T1000 (cell line): ENCODE results near the gene FAM120B.

ENCODE experiments used
- DNase-seq: peaks from one replicate; lab custom pipeline; 2025; ENCODE audit warnings: mixed read lengths; lab: John Stamatoyannopoulos, UW

The FAM120B gene

DNA sequence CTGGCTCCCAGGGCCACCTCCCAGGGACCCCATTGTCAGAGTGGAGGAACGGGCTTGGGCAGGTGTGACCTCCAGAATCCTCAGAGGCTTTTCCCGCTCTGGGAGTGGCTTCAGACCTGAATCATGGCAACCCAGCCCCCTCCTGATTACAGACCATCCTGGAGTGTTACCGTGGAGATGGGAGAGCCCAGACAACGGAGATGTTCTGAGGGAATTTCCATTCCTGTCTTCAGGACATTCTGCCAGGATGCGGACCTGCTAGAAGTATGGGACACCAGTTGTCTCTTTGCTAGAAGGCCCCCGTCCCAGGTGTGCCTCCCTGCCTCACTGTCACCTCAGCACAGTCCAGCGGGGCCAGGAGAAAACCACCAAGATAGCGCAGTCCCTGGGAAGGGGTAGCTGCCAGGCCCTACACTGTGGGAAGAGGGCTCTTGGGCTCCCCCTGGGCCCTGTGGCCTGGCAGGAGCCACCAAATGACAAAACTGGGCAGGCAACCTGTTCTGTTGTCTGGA lies 136.6 kb downstream of the FAM120B start:
- DNase-seq = no peak

DNA sequence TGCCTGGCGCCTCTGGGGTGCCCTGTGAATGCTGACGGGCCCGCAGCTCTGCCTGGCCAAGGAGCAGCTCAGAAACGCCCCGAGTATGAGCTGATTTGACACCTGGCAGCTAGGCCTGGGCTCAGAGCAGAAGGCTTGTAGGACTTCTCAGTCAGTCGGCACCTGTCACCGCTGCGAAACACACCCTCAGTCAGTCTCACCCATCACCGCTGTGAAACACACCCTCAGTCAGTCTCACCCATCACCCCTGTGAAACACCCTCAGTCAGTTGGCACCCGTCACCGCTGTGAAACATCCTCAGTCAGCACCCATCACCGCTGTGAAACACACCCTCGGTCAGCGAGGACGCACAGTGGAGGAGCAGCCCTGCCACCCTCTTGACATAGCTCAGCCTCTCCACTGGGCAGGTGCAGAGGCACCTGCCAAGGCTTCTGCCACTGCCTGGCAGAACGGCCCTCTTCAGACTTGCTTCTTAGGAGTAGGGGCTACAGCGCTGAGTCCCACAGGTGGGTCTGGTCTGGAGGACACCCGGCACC lies 137.6 kb downstream of the FAM120B start:
- DNase-seq = no peak

DNA sequence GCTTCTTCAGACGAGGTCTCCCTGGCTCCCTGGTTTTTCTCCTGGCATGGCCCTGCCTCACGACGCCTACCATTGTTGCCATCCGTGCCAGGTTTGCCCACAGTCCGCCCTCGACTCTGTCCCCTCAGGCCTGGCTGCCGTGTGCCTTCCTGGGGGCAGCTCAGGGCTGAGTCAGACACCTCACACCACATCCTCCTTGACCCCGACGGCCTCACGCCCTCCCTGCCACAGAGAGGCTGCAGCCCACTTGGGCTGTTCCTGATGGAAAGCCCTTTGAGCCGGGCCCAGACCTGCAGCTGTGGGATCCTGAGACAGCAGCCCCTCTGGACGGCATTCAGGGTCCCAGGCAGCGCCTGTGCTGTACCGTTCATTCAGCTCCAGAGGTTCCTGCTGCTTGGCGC lies 138.3 kb downstream of the FAM120B start:
- no peak for DNase-seq

DNA sequence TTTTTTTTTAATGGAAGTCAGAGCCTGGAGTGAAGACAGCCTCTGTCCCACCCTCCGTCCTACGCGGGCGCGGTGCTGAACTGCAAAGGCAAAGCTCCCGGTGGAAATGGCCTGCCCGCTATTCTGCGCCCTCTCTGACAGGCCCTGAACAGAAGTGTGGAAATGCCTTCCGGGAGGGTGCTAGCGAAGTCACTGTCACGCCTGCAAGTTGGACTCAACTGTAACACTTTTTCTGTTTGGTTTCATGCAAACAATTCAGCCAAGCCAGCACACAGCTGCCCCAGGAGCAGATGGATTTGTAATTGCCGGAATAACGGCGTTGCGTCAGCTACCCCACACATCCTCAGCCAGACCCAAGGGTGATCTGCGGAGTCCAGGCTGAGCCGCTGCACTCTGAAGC lies 138.9 kb downstream of the FAM120B start:
- DNase-seq = no peak

DNA sequence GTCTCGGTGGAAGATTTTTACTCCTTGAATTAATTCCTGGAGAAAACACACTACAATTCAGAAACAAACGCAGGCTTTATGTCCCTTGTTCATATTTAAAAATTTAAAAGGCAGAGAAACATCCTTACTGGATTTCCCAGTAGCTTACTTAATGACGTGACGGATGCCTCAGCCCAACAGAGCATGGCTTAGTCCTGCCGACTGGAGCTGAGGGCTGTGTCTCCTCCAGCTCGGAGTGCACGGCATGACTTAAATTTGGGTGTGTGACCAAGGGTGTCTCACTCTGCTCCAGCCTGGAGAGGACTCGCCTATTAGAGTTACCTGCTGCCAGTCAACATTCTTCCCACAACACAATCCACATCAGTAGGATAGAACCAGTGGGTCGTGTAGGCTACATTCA lies 139.4 kb downstream of the FAM120B start:
- no peak for DNase-seq

DNA sequence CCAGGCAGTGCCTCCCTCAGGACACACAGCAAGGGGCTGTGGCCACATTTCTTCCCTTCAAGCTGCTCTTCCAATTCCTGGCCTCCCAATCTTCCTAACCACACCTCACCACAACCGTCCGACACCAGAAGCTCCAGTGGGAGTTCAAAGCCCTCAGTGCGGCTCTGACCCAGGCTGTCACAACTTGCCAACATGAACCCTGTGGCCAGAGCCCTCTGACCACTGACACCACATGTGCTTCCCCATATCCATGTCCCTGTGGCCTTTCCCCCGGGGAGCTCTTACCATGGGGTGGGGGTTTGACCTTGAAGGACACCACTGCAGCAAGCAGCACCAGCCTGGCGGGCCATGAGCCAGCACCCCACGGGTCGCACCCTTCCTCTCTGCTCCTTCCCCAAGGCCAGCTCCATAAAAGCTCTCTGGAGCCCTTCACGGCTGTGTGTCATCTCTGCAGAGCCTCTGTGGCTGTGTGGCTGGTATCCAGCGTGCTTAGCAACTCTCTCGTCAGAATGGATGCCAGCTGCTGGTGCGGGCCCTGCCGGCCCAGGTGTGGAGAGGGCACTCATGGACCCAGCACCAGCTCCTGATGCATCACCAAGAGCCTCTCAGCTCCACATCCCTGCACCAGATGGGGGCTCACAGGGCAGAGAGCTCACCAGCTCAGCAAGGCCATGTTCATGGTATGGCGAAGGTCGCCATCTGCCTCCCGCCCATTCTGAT lies 140.4 kb downstream of the FAM120B start:
- DNase-seq = no peak

DNA sequence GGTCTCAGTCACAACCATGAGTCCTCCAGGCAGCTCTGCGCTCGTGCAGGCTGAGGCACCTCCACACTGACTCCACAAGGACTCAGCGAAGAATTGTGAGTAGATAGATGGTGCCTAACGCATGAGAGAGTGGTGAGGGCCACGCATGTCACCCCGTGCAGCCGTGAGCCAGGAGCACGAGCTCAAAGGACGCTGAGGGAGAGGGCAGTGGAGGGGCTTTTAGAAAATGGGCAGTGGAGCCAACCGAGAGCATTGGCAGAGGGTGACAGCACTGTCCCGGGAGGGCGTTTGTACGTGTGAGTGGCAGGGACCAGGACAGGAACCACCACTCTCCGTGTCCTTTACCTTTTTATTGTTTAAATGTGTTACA lies 141.0 kb downstream of the FAM120B start:
- DNase-seq = no peak

DNA sequence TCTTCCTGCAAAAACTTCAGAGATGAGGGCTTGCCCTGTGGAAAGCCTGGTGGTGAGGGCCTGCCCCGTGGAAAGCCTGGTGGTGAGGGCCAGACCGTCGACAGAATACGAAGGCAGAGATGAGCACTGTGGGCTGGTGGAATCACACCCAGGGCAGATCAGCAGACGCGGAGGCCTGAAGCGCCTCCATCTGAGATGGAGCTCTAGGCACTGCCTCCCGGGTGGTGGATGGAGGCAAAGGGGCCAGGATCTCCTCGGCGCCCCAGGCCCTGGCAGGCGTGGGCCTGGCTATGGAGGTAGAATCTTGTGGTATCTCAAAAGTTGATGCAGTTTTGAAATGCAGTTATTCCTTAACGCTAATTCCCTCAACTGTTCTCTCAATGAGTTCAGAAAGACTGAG lies 141.8 kb downstream of the FAM120B start:
- no peak for DNase-seq

DNA sequence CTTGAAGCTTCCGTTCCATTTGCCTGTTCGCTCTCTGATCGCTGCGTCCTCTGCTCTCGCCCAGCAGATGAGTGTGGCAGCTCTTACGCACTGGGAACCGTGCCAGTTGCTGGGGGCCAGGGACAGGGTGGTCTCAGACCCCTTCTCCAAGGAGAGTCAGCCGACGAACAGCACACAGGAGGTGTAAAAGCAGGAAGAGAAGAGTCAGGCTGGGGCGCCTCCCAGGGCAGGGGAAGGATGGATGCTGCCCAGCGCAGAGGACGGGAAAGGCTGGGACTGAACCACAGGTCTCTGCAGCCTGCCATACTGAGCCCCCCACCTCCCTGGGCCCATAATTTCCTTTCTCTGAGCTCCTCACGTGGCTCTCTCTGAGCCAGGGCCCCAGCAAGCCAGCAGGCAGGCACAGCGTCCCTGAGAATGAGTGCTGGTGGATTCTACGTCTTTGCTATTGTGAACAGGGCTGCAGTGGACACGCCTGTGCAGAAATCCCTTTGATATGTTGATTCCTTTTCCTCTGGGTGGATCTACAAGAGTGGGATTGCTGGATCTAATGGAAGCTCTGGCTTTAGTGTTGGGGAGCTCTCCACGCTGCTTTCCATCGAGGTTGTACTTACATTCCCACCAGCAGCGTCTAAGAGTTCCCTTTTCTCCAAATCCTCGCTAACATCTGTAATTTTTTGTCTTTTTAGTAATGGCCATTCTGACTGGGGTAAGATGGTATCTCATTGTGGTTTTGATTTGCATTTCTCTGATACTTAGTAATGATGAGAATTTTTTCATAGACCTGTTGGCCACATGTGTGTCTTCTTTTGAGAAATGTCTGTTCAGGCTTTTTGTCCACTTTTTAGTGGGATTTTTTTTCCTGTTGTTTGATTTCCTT lies 142.4 kb downstream of the FAM120B start:
- DNase-seq = no peak

DNA sequence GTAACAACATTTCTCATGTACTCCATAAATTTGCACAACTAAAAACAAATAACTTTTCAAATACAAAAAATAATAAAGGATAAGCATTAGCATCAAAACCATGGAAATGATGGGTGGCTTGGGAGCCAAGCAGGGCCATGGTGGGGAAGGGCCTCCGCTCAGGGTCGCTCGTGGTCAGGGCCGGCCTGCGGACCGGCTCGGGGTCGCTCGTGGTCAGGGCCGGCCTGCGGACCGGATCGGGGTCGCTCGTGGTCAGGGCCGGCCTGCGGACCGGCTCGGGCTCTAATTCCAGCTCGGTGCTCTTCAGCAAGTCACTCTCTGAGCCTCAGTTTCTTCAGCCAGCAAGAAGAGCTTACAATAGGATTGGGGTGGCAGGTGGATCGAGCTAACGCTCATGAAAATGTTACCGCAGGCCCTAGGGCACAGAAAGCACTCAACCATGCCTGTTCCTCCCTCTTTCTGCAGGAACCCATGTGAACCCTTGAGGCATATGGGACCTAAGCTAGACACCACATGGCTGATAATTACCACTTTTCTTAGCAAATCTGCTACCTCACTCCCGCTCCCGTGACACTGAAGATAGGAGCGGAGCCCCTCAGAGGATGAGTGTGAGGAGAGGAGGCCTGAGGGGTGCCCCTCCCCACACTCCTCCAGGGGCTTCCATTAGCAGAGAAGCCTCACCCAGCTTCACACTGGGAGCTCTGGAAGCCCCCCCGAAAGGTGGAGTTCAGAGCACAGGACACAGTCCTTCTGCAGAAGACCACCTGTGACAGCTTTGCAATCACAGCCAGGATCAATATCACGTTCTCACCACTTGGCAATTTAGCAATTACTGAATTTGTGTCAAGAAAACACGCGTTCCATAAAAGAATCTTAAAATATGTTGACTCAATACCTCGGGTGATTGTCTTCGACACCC lies 143.5 kb downstream of the FAM120B start:
- no peak for DNase-seq

DNA sequence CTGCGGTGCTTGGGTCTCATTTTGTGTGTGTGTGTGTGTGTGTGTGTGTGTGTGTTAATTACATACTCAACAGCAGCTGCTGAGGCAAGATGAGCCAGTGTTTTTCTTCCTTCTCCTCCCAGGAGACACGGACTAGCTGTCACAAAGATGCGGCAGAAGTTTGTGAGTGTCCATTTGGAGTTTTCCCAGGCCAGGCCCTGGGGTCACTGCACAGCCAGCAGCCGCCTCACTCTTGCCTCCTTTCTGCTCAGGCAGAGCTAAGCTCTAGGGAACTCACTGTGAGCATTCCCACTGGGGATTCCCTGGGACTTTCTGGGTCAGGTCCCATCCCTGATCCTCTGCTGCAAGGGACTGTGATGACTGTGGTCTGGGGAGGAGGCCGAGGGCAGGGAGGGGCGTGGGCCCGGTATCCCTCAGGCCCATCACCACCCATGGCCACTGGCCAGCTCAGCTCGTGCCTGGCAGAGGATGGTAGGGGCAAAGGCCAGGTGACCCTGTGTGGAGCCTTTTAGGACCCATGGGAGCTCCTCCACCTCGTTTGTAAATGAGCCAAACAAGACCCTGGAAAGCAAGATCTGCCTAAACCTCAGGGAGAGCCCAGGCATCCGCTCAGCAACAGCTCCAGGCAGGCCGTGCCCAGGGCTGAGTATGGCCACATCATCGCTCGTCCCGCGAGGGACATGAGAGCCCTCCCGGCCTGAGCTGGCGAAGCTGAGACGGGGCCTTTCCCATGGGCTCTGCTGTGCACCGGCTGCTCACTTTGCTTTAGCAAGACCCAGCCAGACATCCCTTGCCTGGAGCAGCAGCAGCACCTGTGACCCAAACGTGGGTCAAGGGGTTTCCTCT lies 144.6 kb downstream of the FAM120B start:
- no peak for DNase-seq

DNA sequence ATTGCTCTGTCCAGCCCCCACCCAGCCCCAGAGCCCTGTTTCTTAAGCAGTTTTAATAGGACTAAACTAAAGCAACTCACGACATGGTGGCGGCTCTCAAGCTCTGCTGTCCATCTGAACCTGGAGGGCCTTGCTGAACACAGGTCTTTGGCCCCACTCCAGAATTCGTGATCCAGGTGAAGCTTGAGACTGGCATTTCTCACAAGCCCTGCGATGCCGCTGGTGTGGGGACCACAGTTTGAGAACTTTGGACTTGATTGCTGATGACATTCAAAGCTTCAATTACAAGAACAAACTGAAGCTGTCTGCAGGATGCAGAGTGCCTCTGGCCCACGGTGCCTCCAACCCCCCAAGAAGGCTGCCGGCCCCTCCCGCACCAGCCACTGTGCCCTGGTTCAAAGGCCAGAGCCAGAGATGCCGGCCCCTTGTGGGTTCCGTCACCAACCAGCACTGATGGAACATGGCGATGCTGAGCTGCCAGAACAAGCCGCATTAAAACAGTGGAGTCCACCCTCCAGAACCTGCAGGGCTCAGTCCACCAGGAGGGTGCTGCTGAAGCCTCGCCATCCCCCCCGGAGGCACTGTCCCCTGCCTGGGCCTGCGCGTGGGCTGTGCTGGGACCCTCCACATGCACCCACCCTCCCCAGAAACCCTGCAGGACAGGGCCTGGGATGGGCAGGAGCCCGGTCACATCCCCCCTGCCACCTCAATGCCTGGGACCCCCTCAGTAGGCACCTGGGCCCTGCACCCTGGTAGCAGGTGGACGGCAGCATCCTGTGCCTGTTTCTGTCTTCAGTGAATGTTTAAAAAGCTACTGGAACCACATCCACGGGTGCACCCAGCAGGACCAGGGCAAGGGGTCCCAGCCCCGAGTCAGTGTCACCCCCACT lies 145.4 kb downstream of the FAM120B start:
- no peak for DNase-seq

DNA sequence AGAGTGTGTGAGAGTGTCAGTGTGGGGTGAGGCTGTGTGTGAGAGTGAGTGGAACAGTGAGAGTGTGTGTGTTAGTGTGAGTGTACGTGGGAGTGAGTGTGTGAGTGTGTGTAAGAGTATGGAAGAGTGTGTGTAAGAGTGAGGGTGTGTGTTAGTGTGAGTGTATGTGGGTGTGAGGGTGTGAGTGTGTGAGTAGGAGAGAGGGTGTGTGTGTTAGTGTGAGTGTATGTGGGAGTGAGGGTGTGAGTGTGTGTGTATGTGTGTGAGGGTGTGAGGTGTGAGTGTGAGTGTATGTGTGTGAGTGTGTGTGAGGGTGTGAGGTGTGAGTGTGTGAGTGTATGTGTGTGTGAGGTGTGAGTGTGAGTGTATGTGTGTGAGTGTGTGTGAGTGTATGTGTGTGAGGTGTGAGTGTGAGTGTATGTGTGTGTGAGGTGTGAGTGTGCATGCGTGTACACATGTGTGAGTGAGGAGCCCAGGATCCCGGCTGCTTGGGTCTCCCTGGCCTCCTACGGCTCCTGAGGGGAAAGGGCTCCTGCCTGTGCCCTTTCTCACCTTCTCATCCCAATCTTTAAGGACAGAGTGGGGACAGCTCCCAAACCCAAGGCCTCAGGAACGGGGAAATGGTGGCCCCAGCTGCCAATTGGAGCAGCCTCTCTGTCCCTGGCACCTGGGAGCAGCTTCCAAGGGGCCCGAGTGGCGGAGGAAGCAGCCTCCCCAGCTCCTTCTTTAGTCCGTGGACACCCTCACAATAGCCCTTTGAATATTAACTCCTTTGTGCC lies 146.4 kb downstream of the FAM120B start:
- DNase-seq = no peak

DNA sequence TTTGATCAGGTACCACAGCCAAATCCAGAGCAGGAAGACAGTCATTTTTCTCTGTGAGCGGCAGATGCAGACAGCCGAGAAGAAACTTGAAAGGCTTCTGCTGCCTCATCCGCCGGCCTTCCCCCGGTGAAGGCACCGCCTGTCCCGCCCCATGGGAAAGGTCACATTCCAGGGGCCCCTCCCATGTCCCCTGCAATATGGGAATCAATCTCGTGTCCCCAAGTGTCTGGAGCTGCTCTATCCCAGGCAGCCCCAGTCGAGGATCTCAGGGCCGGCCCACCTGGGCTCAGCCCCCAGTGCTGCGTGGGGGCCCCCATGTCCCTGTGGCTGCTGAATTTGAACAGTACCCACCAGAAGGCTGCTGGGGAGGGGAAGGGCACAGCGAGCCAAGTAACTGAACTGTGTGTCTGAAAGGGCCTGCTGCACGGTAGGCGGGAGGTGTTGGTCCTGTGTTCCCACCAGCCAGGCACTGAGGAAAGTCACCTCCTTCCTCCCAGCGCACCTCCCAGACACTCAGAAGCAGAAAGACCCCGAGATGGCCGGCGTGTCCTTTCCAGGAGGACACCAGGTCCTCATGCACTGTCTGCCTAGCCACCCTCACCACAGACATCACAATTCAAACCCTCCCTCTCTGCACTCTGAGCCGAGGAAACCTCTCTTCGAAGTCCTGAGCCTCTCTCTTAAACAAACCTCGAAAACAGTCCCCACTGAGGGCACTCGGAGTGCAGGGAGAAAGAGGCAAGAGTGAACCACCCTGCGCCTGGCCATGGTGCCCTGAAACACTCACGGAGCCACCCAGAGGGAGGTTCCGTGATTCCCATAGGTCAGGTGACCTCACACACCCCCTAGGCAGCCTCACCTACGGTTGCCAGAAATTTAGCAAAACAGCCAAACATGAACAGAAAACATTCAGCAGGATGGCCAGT lies 147.3 kb downstream of the FAM120B start:
- DNase-seq = no peak

DNA sequence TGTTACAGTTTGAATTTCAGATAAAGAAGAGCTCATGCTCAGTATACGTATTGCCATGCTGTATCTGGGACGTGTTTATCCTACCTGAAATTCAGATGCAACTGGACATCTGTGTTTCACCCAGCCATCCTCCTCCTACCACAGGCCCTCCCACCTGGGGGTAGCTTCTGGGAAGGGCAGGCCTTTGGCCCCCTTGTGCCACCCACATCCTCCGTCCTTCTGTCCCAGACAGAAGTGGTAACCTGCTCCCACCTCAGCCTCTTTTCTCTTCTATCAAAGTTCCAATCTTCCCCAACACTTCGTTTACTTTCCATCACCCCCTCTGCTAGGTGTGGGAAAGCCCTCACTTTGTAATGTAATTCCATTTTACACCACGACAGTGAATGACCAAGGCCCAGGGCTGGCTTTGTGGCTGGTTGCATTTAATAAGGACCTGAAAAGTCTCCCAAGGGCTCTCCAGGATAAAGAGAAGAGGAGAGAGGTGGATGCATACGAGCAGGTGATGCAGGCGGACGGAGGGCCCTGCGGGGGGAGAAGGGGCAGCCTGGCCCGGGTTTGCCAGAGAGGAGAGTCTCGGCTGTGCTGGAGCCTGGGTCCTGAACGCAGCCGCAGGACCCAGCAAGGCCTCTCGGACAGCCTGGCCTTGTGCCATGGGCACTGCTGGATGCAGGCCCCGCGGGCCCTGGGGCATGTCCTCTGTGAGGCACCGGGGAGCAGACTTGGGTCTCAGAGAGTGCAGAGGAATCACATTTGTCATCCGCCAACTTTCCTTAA lies 148.1 kb downstream of the FAM120B start:
- DNase-seq = no peak

DNA sequence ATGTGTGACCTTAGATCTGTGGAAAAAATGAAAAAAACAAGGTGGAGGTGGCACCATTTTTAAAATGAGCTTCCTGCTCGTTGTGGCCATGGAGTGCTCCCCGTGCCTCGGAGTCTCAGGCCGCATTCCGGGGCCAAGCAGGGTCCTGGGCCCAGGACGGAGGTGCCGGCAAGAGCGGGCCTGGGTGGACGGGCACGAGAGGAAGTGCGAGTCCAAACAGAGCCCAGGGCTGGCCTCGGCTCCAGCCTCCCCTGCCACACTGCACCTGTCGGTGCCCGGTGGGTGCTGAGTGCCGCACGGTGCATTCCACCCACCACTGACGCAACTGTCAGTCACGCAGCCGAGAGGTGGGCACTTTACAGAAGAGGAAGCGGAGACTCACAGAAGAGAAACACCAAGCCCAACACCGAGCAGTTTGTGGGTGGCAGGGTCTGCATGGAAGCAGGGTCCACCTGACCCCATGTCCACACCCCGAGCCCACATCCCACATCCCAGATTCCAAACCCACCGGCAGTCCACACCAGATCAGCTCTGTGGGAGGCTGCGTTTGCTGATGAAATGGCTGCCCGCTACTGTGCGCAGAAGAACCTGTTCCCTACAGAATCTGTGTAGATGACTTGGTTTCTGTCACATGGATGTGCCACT lies 148.9 kb downstream of the FAM120B start:
- DNase-seq = no peak

DNA sequence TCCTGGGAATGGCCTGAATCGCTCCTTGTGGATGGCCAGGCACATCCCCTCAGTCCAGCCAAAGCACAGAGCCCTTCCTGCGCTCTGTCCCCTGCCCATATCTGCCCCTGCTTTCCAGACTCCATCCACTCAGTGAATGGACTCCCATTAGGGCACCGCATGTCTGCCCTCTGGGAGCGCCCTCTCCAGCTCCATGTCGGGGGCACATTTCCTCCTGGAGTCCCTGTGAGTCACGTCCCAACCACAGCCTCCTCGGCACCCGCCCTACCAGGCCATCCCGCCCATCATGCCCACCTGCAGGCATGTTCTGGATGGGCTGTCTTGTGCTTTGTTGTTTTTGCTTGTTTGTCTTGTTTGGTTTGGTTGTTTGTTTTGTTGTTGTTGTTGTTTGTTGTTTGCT lies 149.8 kb downstream of the FAM120B start:
- DNase-seq = no peak
